DND-41 (cell line): ENCODE measurements around the gene MYNN.

Experiments
- CTCF ChIP-seq: IDR thresholded peaks from 2 replicates; pipeline ENCODE4 v1.5.1; 2012; ENCODE audit warnings: borderline replicate concordance, low read length, moderate library complexity, mild to moderate bottlenecking; ENCODE audit not compliant: poor library complexity, severe bottlenecking; ENCODE audit errors: extremely low read depth
- EZH2 ChIP-seq: IDR thresholded peaks from 3 replicates; pipeline ENCODE4 v1.6.1; 2012; ENCODE audit warnings: borderline replicate concordance, low read depth, mild to moderate bottlenecking, moderate library complexity, low read length, inconsistent platforms; ENCODE audit not compliant: severe bottlenecking

GRCh38 chr3:169809230-169809795 lies 36.1 kb downstream of the MYNN start:
- no peak for TF ChIP-seq CTCF
- TF ChIP-seq EZH2 = no peak
